NCI-H524 (cell line): ENCODE measurements around the gene HDAC4.
A peak's percentile ranks its signal among the peaks of the same experiment; 100 is the strongest.

ENCODE experiments used
- DNase-seq, 2 experiments: peaks; one replicate each; lab custom pipeline; 2025; lab: John Stamatoyannopoulos, UW

Gene HDAC4

GRCh38 chr2:239122421-239123110 is 278.3 kb downstream of the HDAC4 start:
- DNase-seq = peak in 1 of 2 experiments; percentile 17

GRCh38 chr2:239121600-239122012 is 279.2 kb downstream of the HDAC4 start:
- no peak for DNase-seq

- DNase-seq = no peak
Measured at GRCh38 chr2:239120664-239121063, 280.2 kb downstream of the HDAC4 start.

GRCh38 chr2:239119346-239120126 is 281.3 kb downstream of the HDAC4 start:
- no peak for DNase-seq

GRCh38 chr2:239118675-239119211 is 282.1 kb downstream of the HDAC4 start:
- no peak for DNase-seq

- no peak for DNase-seq
Measured at GRCh38 chr2:239118264-239118663, 282.6 kb downstream of the HDAC4 start.

GRCh38 chr2:239117831-239118230 is 283.0 kb downstream of the HDAC4 start:
- DNase-seq = no peak

- DNase-seq = no peak
Measured at GRCh38 chr2:239116456-239117246, 284.2 kb downstream of the HDAC4 start.

GRCh38 chr2:239115616-239116015 is 285.2 kb downstream of the HDAC4 start:
- no peak for DNase-seq

GRCh38 chr2:239114616-239115265 is 286.1 kb downstream of the HDAC4 start:
- DNase-seq = no peak

- no peak for DNase-seq
Measured at GRCh38 chr2:239114119-239114581, 286.7 kb downstream of the HDAC4 start.

GRCh38 chr2:239113615-239114014 is 287.2 kb downstream of the HDAC4 start:
- no peak for DNase-seq

GRCh38 chr2:239113171-239113570 is 287.6 kb downstream of the HDAC4 start:
- DNase-seq = no peak

- no peak for DNase-seq
Measured at GRCh38 chr2:239112127-239112774, 288.6 kb downstream of the HDAC4 start.

- no peak for DNase-seq
Measured at GRCh38 chr2:239111401-239112100, 289.3 kb downstream of the HDAC4 start.

- no peak for DNase-seq
Measured at GRCh38 chr2:239110595-239111048, 290.2 kb downstream of the HDAC4 start.

- DNase-seq = no peak
Measured at GRCh38 chr2:239109928-239110545, 290.8 kb downstream of the HDAC4 start.

GRCh38 chr2:239109041-239109927 is 291.5 kb downstream of the HDAC4 start:
- DNase-seq = no peak

GRCh38 chr2:239108459-239108858 is 292.4 kb downstream of the HDAC4 start:
- no peak for DNase-seq
